OCI-LY7 (cell line): Measurements from ENCODE around the gene CSNK1D.

Source experiments
- CTCF ChIP-seq: fragments of 200-600 bp; sonication (generic); conservative IDR thresholded peaks from 2 replicates; pipeline ENCODE4 v1.5.1; 2014; ENCODE audit warnings: mild to moderate bottlenecking, antibody characterized with exemption, low read length, moderate library complexity, mixed read lengths
- EZH2phosphoT487 ChIP-seq: fragments of 200-600 bp; sonication (generic); IDR thresholded peaks from 2 replicates; pipeline ENCODE4 v1.6.1; 2018; ENCODE audit warnings: low read depth, borderline replicate concordance, mild to moderate bottlenecking, mixed run types, antibody characterized with exemption, low read length, moderate library complexity, mixed read lengths

- TF ChIP-seq CTCF (no peak), EZH2phosphoT487 (no peak)
Measured at GRCh38 chr17:82294064-82294773, 20.7 kb upstream of the CSNK1D start.
